Colonic mucosa (tissue), 4 donors: ENCODE measurements around the gene GCNT2. TPM values are rescaled to one million over a fixed set of nuclear protein-coding genes. Genes with fewer than 3 reads are reported as not detected.

Experiments used
- DNase-seq: peaks from one replicate; pipeline ENCODE4 v3.0.0-alpha.2; 2020
- H3K27ac ChIP-seq: fragments of 200-600 bp; one replicate; pipeline ENCODE4 v1.8.0; 2021
- H3K27me3 ChIP-seq: fragments of 200-600 bp; one replicate; pipeline ENCODE4 v1.8.0; 2021
- H3K36me3 ChIP-seq: fragments of 200-600 bp; one replicate; pipeline ENCODE4 v1.8.0; 2021
- H3K4me1 ChIP-seq: fragments of 200-600 bp; one replicate; pipeline ENCODE4 v1.8.0; 2021; ENCODE audit warnings: mild to moderate bottlenecking
- H3K4me3 ChIP-seq: fragments of 200-600 bp; one replicate; pipeline ENCODE4 v1.8.0; 2021
- H3K9ac ChIP-seq, 2 donors: one replicate each; pipeline ENCODE4 v1.7.0; 2013; ENCODE audit warnings: control low read depth in 2 of 2, low read depth in 2 of 2, low read length in 2 of 2
- H3K9me3 ChIP-seq: fragments of 200-600 bp; one replicate; pipeline ENCODE4 v1.8.0; 2021
- intact Hi-C: fragments of 100-400 bp; cut with DNase I; formaldehyde crosslinking; loops from one replicate; pipeline ENCODE4 v1.14.1; 2022
- total RNA-seq, 2 donors: library from RNA; stranded (reverse); fragmentation: NEBNext Ultra II Directional in 1 of 2; extraction: Animal tissue kit (Norgen Biotek cat#: 25700) in 1 of 2; gene quantifications; one replicate each; pipeline ENCODE4 v1.2.1, GENCODE V29; 2021
- TF ChIP-seq, protein P1 (sequence below): fragments of 200-600 bp; IDR thresholded peaks from one replicate; pipeline ENCODE4 v1.8.0; 2022; ENCODE audit warnings: antibody characterized with exemption, mild to moderate bottlenecking
- donor health status: healthy.
- donor health status: DM: no; HTN: no; CAD: no.
- donor health status: DM: no; HTN: no; CAD: no.

The GCNT2 gene
- total RNA-seq, 2 donors from 2014 or later, result 9.8 to 9.9 TPM

DNA sequence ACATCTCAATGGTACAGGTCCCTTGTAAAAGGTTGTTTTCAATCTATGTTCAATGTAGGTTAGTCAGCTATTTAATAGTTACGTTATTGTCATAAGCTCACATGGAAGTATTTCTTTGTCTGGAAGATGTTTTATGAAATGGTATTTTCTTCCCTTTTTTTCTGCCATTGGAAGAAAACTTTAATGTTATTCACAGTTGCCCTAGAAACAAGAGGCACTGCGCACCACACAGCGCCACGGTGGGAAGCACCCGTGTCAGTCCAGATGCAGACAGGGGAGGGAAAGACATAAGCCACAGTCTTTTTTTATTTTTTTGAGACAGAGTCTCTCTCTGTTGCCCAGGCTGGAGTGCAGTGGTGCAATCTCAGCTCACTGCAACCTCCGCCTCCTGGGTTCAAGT lies 82.1 kb downstream of the GCNT2 start:
- H3K4me3 ChIP-seq, result no peak overlapping the region
- H3K27me3 ChIP-seq, result no peaks in the 10 kb centered on the region
- intact Hi-C loops, result no loop called here
- H3K36me3 ChIP-seq, result no peaks in the 10 kb centered on the region
- no peaks in the 10 kb centered on the region for H3K9me3 ChIP-seq
- H3K4me1 ChIP-seq, result no peaks in the 10 kb centered on the region
- no peak overlapping the region for H3K27ac ChIP-seq
- no peak for DNase-seq
- TF ChIP-seq, protein P1, sequence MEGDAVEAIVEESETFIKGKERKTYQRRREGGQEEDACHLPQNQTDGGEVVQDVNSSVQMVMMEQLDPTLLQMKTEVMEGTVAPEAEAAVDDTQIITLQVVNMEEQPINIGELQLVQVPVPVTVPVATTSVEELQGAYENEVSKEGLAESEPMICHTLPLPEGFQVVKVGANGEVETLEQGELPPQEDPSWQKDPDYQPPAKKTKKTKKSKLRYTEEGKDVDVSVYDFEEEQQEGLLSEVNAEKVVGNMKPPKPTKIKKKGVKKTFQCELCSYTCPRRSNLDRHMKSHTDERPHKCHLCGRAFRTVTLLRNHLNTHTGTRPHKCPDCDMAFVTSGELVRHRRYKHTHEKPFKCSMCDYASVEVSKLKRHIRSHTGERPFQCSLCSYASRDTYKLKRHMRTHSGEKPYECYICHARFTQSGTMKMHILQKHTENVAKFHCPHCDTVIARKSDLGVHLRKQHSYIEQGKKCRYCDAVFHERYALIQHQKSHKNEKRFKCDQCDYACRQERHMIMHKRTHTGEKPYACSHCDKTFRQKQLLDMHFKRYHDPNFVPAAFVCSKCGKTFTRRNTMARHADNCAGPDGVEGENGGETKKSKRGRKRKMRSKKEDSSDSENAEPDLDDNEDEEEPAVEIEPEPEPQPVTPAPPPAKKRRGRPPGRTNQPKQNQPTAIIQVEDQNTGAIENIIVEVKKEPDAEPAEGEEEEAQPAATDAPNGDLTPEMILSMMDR, result no peak
- no peak overlapping the region for H3K9ac ChIP-seq

DNA sequence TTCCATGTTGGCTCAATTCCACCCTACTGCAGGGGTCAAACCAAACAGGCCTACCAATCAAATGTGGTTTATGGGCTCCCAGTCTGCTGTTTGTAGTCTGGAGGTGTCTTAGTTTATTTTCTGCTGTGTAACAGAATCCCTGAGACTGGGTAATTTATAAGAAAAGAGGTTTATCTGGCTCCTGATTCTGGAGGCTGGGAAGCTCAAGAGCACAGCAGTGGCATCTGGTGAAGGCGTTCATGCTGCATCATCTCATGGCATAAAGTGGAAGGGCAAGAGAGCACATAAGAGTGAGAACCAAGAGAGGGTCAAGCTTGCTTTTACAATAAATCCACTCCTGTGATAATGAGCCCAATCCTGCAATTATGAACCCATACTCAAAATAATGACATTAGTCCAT lies 87.9 kb downstream of the GCNT2 start:
- Histone ChIP-seq H3K4me1 (no peaks in the 10 kb centered on the region), H3K36me3 (no peaks in the 10 kb centered on the region), H3K9me3 (no peaks in the 10 kb centered on the region), H3K4me3 (no peak overlapping the region), H3K9ac (no peak overlapping the region), H3K27me3 (no peaks in the 10 kb centered on the region), H3K27ac (no peak overlapping the region)
- intact Hi-C loops, result no loop called here
- no peak for DNase-seq
- TF ChIP-seq, protein P1, result no peak

DNA sequence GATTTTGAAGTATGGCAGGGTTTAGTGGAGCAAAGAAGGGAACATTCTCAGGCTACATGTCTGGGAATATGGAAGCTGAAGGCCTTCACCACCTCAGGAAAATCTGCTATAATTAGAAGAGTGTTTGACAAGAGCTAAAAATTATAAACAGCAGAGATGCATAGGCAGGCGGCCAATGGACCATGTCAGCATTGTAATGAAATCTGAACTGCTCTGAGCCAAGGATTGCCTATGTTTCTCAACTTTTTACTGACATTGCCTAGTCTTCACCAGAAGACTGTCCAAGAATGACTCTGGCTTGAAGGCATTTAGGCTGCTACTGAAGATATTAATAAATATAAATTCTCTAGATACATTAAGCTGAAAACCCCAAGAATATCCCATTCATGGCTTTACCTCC lies 89.1 kb downstream of the GCNT2 start:
- no peaks in the 10 kb centered on the region for H3K36me3 ChIP-seq
- no peaks in the 10 kb centered on the region for H3K27me3 ChIP-seq
- no peak overlapping the region for H3K9ac ChIP-seq
- H3K4me3 ChIP-seq, result no peak overlapping the region
- no peaks in the 10 kb centered on the region for H3K4me1 ChIP-seq
- TF ChIP-seq, protein P1, result no peak
- no peaks in the 10 kb centered on the region for H3K9me3 ChIP-seq
- peak; percentile 22 for DNase-seq
- intact Hi-C loops, result no loop called here
- H3K27ac ChIP-seq, result no peak overlapping the region

DNA sequence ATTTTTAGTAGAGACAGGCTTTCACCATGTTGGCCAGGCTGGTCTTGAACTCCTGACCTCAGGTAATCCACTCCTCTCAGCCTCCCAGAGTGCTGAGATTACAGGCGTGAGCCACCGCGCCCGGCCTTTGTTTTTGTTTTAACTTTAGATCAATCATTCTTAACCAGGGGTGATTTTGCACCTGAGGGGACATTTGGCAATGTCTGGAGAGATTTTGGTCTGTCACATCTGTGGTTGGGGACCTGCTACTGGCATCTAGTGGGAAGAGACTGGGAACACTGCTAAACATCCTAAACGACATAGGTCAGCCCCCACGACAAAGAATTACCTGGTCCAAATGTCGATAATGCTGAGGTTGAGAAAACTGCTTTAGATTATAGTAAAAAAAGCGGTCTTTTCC lies 91.0 kb downstream of the GCNT2 start:
- H3K27me3 ChIP-seq, result no peaks in the 10 kb centered on the region
- no peaks in the 10 kb centered on the region for H3K9me3 ChIP-seq
- no peak for DNase-seq
- no peaks in the 10 kb centered on the region for H3K36me3 ChIP-seq
- intact Hi-C loops, result no loop called here
- TF ChIP-seq, protein P1, result no peak
- no peak overlapping the region for H3K27ac ChIP-seq
- H3K4me1 ChIP-seq, result no peaks in the 10 kb centered on the region
- H3K9ac ChIP-seq, result no peak overlapping the region
- H3K4me3 ChIP-seq, result no peak overlapping the region

DNA sequence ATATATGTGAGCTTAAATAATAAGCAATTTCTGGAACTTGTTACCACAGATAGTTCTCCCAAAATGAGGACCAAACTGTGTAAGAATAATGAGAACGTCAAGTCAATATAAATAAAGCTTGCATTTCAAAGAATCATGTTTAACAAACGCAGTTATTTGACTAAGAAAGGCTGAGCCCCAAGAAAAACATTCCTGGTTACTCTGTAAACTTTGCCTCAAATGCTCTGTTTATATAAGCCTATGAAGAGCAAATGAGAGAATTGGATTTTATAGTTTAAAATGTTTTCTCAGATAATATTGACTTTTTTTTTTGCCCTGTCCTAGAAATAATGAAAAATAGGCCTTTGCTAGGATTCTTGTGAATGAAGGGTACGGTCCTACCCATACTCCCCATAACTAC lies 91.9 kb downstream of the GCNT2 start:
- no peak overlapping the region for H3K27ac ChIP-seq
- H3K9ac ChIP-seq, result no peak overlapping the region
- DNase-seq, result no peak
- no peak overlapping the region for H3K4me3 ChIP-seq
- TF ChIP-seq, protein P1, result no peak
- H3K36me3 ChIP-seq, result no peaks in the 10 kb centered on the region
- no peaks in the 10 kb centered on the region for H3K4me1 ChIP-seq
- H3K27me3 ChIP-seq, result no peaks in the 10 kb centered on the region
- intact Hi-C loops, result no loop called here
- no peaks in the 10 kb centered on the region for H3K9me3 ChIP-seq

DNA sequence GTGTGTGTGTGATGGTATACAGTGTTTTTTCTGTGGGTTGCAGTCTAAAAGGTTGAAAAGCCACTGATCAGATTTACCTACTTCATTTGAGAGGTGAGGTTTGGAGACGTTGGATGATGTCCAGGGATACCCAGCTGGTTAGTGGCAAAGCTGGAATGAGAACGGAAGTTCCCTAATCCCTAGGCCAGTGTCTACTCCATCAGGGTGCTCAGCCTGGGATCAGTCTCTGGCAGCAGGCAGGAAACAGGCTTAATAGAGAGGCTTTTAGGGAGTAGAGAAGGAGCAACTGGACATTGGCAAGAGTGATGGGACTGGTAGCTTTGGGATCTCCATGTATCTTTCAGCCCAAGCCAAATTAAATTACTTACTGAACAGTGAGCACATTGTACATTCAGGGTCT lies 92.6 kb downstream of the GCNT2 start:
- intact Hi-C loops, result no loop called here
- Histone ChIP-seq H3K9ac (no peak overlapping the region), H3K27ac (no peak overlapping the region), H3K36me3 (no peaks in the 10 kb centered on the region), H3K4me1 (no peaks in the 10 kb centered on the region), H3K9me3 (no peaks in the 10 kb centered on the region), H3K4me3 (no peak overlapping the region), H3K27me3 (no peaks in the 10 kb centered on the region)
- DNase-seq, result peak; percentile 19
- TF ChIP-seq, protein P1, result no peak
